Measurements from ENCODE around the gene ANKFN1.
"Not testable (repeated sequence)": the region's sequence is repeated elsewhere in the genome, so short reads cannot be mapped to it uniquely, and the experiment has no call there.

Gene ANKFN1

DNA sequence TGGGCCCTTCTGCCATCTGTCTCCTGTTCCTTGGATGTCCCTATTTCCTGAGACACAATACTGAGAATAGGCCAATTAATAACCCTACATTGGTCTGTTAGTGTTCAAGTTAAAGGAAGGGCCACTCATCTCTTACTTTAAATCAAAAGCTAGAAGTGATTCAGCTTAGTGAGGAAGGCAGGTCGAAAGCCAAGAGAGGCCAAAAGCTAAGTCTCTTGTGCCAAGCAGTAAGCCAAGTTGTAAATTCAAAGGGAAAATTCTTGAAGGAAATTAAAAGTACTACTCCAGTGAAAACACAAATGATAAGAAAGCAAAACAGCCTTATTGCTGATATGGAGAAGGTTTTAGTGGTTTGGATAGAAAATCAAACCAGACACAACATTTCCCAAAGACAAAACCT is 28.8 kb downstream of the ANKFN1 start:
- DNase-seq, result no peak

GRCh38 chr17:56184650-56185049 is 31.4 kb downstream of the ANKFN1 start:
- DNase-seq, result no peak

- DNase-seq, result no peak
Measured at GRCh38 chr17:56185491-56186221, 32.4 kb downstream of the ANKFN1 start.

DNA sequence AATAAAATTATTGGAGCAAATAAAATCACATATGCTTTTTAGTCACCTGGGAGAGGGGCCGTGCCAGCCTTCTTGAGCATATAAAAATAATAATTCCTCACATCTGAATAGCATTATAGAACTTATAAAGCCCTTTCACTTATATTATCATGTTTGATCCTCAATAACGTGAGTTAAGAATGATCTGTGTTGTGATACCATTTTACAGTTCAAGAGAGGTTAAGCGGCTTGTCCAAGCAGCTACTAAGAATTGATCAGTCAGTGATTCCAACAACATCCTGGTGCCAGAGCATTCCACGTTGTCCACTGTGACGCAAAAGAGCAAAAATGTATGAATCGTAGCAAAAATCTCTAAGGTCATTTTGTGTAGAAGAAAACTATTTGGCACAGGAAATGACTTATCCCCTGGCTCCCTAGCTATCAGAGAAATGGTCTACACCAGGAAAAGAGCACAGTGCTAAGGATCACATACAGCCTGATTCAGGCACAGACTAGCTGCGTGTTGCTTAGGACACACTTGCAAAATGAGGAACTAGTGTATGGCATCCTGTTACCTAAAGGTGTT is 33.0 kb downstream of the ANKFN1 start:
- no peak for DNase-seq

GRCh38 chr17:56203430-56203829 is 50.2 kb downstream of the ANKFN1 start:
- no peak for DNase-seq

DNA sequence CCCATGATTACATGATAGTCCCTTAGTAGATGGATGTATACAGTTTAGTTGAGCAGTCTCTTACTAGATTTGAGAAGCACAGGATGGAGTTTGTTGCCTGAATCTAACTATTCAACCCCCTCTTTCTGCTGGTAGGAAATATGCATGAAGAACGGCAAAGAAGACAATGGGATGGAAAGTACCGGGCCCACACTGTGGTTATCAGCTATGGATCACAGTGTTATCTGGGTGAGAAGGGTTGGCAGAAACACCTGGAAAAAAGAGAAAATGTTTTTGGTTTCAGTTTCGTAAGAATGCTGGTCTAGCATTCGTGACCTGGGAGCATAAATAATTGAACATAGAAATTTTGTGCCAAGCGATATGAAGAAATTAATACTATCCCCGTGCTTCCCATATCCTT is 53.1 kb downstream of the ANKFN1 start:
- no peak for DNase-seq

DNA sequence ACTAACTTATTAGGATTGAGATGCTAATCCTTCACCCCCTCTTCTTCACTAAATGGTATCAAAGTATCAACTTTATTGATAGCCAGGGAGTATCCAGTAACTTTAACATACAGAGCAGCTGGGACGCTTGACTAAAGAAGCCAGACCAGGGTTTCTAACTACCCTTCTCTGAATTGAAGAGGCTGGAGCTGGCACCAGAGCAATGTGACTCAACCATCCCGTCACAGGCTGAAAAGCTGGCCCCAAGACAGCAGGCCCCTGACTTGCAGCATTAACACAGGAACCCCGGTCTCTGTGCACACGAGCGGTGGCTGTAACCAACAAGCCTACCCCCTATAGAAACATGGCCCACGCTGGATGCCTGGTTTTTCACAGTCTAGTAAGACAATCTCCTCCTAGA is 59.8 kb downstream of the ANKFN1 start:
- no peak for DNase-seq

- DNase-seq, result no peak
Measured at GRCh38 chr17:56217921-56218320, 64.6 kb downstream of the ANKFN1 start.

DNA sequence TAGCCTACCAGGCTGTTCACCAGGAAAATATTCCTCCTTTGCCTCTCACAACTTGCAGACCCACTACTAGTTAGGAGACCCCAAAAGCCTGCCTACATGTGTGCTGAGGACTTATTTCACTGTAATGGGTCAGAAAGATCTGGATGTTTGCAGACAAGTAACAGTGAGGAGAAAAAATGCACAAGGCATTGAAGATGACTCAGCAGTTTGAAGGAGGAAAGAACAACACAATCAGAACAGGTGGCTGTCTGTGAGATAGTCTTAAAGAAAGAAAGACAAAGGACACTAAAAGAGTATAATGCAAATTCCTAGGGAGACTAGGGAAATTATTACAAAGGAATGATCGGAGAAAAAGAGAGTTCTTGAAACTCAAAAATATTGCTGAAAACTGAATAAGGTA is 69.0 kb downstream of the ANKFN1 start:
- DNase-seq, result no peak

DNA sequence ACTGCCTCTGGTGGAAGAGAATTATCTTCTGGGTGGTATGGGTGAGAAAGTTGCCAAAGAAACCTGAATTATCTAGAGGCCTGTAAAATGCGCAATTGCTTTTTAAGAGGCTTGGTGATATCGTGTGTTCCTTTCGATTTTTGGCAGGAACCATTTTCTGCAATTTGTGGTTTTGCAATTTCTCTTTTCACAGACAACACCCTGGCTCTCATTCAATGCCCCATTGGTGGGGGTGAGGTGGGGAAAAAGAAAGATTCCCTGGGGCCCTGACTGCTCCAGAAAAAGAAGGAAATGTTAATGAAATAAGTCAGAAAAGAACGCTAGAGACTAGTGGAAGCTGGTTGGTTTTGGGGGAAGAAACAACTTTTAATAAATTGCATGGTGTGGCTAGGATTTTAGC is 77.4 kb downstream of the ANKFN1 start:
- peak; percentile 16 for DNase-seq

- DNase-seq, result no peak
Measured at GRCh38 chr17:56231252-56231651, 78.0 kb downstream of the ANKFN1 start.

DNA sequence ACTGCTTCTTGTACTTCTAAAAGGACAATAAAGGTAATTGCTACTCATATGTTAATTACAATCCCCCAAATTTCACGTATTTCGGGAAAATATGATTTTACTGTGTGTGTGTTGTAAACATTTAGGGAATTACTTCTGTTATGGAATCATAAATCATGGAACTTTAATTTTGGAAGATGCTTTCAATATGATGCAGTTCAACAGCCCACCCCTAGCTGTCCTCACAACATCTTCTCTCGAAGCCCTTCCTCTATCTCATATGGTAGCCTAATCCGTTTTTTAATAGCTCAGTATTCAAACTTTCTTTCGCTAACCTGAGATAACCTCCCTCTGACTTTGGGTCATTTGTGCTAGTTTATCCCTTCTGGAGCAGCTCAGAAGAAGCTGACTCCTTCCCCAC is 78.4 kb downstream of the ANKFN1 start:
- DNase-seq, result no peak

- no peak for DNase-seq
Measured at GRCh38 chr17:56244268-56244890, 91.1 kb downstream of the ANKFN1 start.

DNA sequence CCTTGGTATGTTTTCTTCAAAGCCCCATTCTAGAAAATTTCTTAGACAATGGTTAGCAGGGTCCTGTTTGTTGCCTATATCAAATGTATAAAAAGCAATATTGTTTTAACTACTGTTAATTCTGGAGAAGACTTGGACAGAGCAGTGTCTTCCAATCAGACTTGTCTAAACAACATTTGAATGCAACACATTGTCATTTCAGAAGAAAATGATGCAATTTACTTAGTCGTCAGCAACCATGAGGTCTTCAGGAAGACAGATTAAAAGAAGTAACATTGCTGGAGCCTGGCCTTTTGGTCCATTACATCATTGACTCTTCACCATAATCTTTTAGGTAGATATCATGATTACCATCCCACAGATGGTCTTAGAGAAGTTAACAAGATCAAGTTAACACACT is 94.5 kb downstream of the ANKFN1 start:
- no peak for DNase-seq

DNA sequence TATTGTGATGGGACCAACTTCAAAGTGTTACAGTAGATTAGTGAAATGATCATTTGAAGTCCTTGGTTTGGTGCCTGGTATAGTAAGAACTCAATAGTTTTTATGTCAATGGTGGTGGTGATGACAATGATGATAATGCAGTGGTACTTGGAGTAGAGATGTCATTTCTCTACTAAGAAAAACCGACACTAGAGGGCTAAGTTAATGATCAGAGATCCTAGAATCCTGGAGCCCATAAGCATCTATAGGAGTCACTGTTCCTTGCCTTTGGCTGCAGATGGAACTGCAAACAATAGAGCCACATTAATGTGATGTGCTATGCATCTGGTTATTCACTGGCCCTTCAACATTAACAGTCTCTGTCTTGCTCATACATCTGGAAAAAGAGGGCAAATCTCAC is 103.8 kb downstream of the ANKFN1 start:
- DNase-seq, result no peak

DNA sequence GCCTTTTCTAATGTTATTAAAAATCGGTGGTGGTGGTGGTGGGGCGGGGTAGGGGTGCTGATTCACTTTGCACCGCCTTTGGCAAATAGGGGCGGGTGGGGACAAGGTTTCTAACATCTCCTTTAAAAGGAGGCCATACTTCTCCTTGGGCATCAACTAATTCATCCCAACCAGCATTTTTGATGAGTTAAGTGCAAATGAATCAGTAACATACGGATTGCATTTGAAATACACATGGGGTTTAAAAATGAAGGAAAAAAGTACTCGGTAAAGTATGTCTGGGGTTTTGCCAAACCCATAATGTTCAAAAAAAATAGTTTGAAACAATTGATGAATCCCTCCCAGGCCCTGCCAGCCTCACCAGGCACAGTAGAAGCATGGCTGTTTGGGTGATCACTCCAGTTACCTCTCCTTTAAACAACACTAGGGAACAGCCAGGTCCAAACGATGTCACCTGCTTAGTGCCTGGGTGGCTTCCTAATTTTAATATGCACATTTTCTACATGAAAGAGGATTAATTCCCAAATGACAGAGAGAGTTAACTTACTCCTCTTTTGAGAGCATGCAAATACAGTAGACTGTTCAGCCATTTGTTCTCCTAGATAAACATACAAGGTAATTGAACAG is 107.2 kb downstream of the ANKFN1 start:
- no peak for DNase-seq

- no peak for DNase-seq
Measured at GRCh38 chr17:56262803-56263202, 109.5 kb downstream of the ANKFN1 start.

DNA sequence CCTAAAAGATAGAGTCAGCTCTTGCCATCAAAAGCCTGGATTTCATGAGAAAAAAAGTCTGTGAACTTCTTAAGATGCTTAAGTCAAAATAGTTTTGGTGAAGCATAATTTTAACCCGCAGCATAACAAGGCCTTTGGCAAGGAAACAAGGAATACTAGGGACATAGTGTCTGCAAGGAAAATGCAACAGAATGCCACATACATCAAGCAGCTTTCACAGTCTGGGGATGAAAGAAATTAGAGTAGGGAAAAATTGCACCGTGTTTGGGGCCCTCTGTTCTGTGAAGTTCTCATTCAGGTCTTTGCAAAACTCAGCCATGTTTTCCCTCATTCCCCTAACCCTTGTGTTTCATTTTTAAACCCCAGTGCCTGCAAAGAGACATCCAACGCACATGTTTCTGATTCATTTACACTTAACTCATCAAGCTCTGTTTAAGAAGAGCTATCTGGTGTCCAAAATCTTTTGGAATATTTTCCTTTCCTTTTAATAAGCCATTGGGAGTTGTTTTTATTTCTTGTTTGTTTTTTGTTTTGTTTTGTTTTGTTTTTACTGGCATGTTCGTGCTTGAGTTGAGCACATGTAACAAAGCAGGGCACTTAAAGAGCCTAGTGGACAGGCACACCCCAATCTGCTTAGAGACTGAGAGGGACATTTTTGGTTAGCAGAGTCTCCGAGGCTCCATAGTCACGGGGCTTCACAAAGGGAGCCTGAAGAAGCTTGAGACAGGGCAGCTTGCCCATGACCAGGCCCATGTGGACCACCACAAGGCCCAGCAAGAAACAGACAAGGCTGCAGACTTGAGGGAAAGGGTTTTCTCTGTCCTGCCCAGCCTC is 116.5 kb downstream of the ANKFN1 start:
- no peak for DNase-seq

GRCh38 chr17:56274491-56274890 is 121.2 kb downstream of the ANKFN1 start:
- no peak for DNase-seq

- DNase-seq, result no peak
Measured at GRCh38 chr17:56284482-56284881, 131.2 kb downstream of the ANKFN1 start.

GRCh38 chr17:56288786-56289185 is 135.5 kb downstream of the ANKFN1 start:
- not testable (repeated sequence) for DNase-seq

GRCh38 chr17:56289321-56289720 is 136.0 kb downstream of the ANKFN1 start:
- DNase-seq, result no peak

Data from DMS79 (cell line).